ENCODE results near the gene MAGI1. TPM values are rescaled to one million over a fixed set of nuclear protein-coding genes. Genes with fewer than 3 reads are reported as not detected.

The MAGI1 gene
- total and polyA plus RNA-seq, 7 donors, result 10.2 to 54.0 (median 29.8) TPM

GRCh38 chr3:65625305-65625704 lies 413.4 kb downstream of the MAGI1 start:
- H3K4me3 ChIP-seq, result no peak overlapping the region
- no peak for DNase-seq
- intact Hi-C loops (cut with DNase I), result no loop called here
- no peaks in the 10 kb centered on the region for H3K36me3 ChIP-seq
- TF ChIP-seq CTCF (IDR thresholded peaks at IDR 0.05) (no peak), POLR2AphosphoS5 (IDR thresholded peaks at IDR 0.05) (no peak), POLR2A (IDR thresholded peaks at IDR 0.05) (no peak), EP300 (IDR thresholded peaks at IDR 0.05) (no peak)
- H3K4me1 ChIP-seq, result no peaks in the 10 kb centered on the region
- peak overlapping the region in 1 of 4 donors; percentile 18 for H3K27ac ChIP-seq
- no peaks in the 10 kb centered on the region for H3K9me3 ChIP-seq
- no peaks in the 10 kb centered on the region for H3K27me3 ChIP-seq
- WGBS, 2 donors, result 49 to 73% methylated on average over 3 of the region's 3 CpGs

GRCh38 chr3:65623362-65623761 lies 415.4 kb downstream of the MAGI1 start:
- WGBS, 2 donors, result 84 to 93% methylated on average over 1 of the region's 1 CpG
- intact Hi-C loops (cut with DNase I), result no loop called here
- H3K27ac ChIP-seq, result no peak overlapping the region

GRCh38 chr3:65619888-65620287 lies 418.8 kb downstream of the MAGI1 start:
- H3K4me1 ChIP-seq, result peaks cover 0 to 6% (median 2%) of the 10 kb centered on the region in 4 donors
- H3K27ac ChIP-seq, result no peak overlapping the region
- no peaks in the 10 kb centered on the region for H3K36me3 ChIP-seq
- H3K4me3 ChIP-seq, result no peak overlapping the region
- TF ChIP-seq CTCF (IDR thresholded peaks at IDR 0.05), result no peak
- no peak for TF ChIP-seq POLR2AphosphoS5 (IDR thresholded peaks at IDR 0.05)
- TF ChIP-seq POLR2A (IDR thresholded peaks at IDR 0.05), result no peak
- TF ChIP-seq EP300 (IDR thresholded peaks at IDR 0.05), result no peak
- DNase-seq, result no peak
- H3K27me3 ChIP-seq, result no peaks in the 10 kb centered on the region
- intact Hi-C loops (cut with DNase I), result no loop called here
- 39 to 42% methylated on average over 1 of the region's 1 CpG for WGBS, 2 donors
- H3K9me3 ChIP-seq, result no peaks in the 10 kb centered on the region

More at GRCh38 chr3:65623362-65623761, 415.4 kb downstream of the MAGI1 start:
- TF ChIP-seq CTCF (IDR thresholded peaks at IDR 0.05) (no peak), POLR2A (IDR thresholded peaks at IDR 0.05) (no peak), EP300 (IDR thresholded peaks at IDR 0.05) (no peak), POLR2AphosphoS5 (IDR thresholded peaks at IDR 0.05) (no peak)
- Histone ChIP-seq H3K36me3 (no peaks in the 10 kb centered on the region), H3K4me3 (no peak overlapping the region), H3K27me3 (no peaks in the 10 kb centered on the region), H3K9me3 (no peaks in the 10 kb centered on the region), H3K4me1 (peaks cover 0 to 6% (median 2%) of the 10 kb centered on the region in 4 donors)
- no peak for DNase-seq

GRCh38 chr3:65619451-65619881 lies 419.3 kb downstream of the MAGI1 start:
- Histone ChIP-seq H3K27me3 (no peaks in the 10 kb centered on the region), H3K36me3 (no peaks in the 10 kb centered on the region), H3K4me3 (no peak overlapping the region), H3K4me1 (peaks cover 0 to 6% (median 2%) of the 10 kb centered on the region in 4 donors), H3K27ac (no peak overlapping the region), H3K9me3 (no peaks in the 10 kb centered on the region)
- no peak for TF ChIP-seq POLR2AphosphoS5 (IDR thresholded peaks at IDR 0.05)
- no peak for TF ChIP-seq CTCF (IDR thresholded peaks at IDR 0.05)
- no peak for TF ChIP-seq EP300 (IDR thresholded peaks at IDR 0.05)
- TF ChIP-seq POLR2A (IDR thresholded peaks at IDR 0.05), result no peak
- 34 to 73% methylated on average over 5 of the region's 5 CpGs for WGBS, 2 donors
- intact Hi-C loops (cut with DNase I), result no loop called here
- no peak for DNase-seq

GRCh38 chr3:65618599-65618998 lies 420.1 kb downstream of the MAGI1 start:
- H3K27ac ChIP-seq, result no peak overlapping the region
- TF ChIP-seq POLR2AphosphoS5 (IDR thresholded peaks at IDR 0.05), result no peak
- 60 to 77% methylated on average over 1 of the region's 1 CpG for WGBS, 2 donors
- H3K36me3 ChIP-seq, result no peaks in the 10 kb centered on the region
- H3K9me3 ChIP-seq, result no peaks in the 10 kb centered on the region
- intact Hi-C loops (cut with DNase I), result no loop called here
- H3K4me3 ChIP-seq, result no peak overlapping the region
- DNase-seq, result no peak
- no peaks in the 10 kb centered on the region for H3K27me3 ChIP-seq
- peaks cover 0 to 6% (median 2%) of the 10 kb centered on the region in 4 donors for H3K4me1 ChIP-seq
